GM12874 (cell line): Measurements from ENCODE around the gene ADPRS.
A peak's percentile ranks its signal among the peaks of the same experiment; 100 is the strongest.

Source experiments
- TF ChIP-seq, protein P1 (sequence below): IDR thresholded peaks from 2 replicates; pipeline ENCODE4 v1.5.1; 2011; ENCODE audit warnings: low read depth, mild to moderate bottlenecking, control low read depth, low read length, moderate library complexity; ENCODE audit not compliant: insufficient read depth

The ADPRS gene

DNA sequence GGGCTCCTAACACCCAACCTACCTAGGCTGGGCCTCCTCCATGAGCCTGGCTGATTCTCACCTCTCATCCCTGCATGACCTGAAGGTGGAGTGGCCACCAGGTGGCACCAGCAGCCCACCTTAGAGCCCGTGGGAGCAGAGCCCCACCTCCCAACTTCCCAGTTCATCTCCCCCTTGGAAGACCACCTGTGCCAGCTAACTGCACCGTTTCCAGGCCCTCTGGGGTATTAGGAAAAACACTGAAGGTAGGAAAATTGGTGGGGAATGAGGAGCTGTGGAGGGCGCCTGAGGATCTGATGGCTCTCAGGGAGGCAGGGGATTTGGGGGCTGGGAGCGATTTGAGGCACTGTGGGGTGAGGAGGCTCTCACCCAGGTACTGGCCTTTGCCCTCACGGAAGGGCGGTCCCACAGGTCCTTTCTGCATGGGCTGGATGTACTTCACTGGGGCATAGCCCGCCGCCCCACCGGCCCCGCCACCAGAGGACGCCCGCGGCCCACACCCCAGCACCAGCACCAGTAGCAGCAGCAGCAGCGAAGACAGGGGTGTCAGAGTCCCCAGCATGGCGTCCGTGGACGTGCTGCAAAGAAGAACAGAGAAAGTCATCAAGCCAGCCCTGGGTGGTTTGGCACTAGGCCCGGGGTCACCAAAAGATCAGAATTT, 11.1 kb downstream of the ADPRS start:
- TF ChIP-seq, protein P1, sequence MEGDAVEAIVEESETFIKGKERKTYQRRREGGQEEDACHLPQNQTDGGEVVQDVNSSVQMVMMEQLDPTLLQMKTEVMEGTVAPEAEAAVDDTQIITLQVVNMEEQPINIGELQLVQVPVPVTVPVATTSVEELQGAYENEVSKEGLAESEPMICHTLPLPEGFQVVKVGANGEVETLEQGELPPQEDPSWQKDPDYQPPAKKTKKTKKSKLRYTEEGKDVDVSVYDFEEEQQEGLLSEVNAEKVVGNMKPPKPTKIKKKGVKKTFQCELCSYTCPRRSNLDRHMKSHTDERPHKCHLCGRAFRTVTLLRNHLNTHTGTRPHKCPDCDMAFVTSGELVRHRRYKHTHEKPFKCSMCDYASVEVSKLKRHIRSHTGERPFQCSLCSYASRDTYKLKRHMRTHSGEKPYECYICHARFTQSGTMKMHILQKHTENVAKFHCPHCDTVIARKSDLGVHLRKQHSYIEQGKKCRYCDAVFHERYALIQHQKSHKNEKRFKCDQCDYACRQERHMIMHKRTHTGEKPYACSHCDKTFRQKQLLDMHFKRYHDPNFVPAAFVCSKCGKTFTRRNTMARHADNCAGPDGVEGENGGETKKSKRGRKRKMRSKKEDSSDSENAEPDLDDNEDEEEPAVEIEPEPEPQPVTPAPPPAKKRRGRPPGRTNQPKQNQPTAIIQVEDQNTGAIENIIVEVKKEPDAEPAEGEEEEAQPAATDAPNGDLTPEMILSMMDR = peak; percentile 83

DNA sequence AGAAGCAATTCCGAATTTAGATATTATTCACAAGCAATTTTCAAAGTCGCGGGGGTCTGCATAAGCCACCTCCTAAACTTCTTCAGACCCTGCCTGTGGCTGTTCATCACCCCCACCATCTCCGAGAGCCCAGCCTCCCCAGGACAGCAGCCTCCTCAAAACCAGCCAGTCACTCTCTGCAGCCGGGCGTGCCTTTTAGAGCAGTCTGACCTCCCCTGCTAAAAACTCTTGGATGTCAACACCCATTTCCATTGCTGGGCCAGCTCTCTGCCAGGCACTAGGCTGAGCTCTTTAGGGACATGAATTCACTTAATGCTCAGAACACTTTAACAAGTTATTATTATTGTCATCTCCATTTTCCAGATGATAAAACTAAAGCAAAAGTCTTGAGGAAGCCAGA, 11.7 kb downstream of the ADPRS start:
- TF ChIP-seq, protein P1 = no peak

DNA sequence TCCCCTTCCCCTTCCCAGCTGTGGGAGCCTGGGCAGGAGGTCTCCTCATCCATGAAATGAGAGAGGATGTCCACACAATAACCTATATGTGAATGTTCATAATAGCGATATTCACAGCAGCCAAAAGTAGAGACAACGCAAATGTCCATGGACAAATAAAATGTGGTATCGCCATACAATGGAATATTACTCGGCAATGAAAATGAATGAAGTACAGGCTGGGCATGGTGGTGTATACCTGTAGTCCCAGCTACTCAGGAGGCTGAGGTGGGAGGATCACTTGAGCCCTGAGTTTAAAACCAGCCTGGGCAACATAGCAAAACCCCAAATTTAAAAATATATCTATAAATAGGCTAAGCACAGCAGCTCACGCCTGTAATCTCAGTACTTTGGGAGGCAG, 12.9 kb downstream of the ADPRS start:
- TF ChIP-seq, protein P1 = no peak

DNA sequence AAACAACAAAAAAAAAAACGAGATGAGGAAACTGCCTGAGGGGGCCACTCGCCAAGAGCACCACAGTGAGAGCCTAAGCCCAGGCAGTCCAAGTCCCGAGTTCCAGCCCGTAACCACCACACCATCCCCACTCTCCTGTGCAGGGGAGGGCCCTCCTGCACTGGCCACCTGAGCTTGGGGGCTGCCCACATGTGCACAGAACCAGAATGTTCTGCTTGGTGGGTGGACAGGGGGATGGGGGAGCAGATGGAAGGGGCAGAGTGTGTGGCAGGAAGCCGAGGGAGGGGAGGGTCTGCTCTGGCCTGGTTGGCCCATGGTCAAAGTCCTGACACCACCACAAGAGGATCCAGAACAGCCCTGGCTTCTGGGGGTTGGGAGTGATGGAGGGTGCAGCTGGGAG, 17.6 kb downstream of the ADPRS start:
- TF ChIP-seq, protein P1 = no peak

DNA sequence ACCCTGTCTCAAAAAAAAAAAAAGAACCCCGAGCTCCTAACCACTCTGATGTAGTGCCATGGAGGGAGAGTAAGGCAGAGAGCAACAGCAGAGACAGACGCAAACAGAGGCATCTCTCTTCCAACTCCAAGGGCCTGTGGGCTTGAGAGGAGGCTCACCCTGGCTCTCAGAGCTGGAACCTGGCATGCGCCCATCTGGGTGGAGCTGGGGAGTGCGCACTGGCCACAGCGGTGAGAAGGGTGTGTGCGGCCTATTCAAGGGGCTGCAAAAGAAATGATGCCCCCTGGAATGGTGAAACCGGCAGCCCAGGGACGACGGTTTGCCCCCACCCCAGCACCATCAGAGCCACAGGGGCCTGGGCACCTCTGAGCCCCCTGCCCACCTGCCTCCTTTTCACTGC, 18.7 kb downstream of the ADPRS start:
- TF ChIP-seq, protein P1 = no peak

DNA sequence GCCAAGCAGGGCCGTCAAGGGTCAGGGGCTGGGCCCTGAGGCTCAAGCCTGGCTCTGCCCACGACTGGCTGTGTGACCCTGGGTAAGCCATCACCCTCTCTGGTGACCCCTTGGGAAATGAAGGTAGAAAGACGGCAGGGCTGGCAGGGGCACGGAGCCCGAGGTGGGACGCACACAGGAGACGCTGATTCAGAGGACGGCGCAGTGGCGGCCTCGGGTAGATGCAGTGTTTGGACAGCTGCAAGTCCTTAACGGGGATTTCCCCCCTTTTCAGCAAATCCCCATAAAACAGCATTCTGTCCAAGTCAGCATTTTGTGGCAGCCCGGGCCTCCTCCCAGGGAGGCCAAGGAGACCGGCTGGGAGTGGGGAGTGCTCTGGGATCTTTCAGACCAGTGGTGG, 19.6 kb downstream of the ADPRS start:
- TF ChIP-seq, protein P1 = no peak

DNA sequence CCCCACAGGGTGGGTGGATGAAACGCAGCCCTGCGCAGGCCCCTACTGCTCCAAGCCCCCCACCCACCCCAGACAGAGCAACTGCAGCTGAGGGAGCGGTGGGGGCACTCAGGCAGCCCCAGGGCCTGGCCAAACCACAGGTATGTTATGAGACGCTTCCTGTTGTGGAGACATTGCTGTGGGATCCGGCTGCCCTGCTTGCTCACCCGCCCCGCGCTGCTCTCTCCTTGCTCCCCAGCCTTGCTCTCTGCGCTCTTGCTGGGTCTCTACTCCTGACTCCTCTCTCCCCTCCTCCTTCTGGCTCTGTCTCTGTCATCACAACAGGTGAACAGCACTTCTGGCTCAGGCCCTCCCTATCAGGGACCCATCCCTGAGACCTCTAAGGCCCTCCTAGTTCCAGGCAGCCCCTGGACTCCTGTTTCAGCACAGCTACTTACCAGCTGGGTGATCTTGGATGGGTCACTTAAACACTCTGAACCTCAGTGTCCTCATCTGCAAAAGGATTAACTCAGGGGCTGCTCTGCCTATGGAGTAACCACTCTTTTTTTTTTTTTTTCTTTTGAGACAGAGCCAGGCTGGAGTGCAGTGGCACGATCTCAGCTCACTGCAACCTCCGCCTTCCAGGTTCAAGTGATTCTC, 20.5 kb downstream of the ADPRS start:
- TF ChIP-seq, protein P1 = no peak
